Suprapubic skin (tissue), 4 donors: ENCODE results near the gene AGFG2. TPM values are rescaled to one million over a fixed set of nuclear protein-coding genes. Genes with fewer than 3 reads are reported as not detected.

Source experiments
- DNase-seq, 2 donors: peaks; one replicate each; pipeline ENCODE4 v3.0.0-alpha.2; 2019; ENCODE audit warnings: low spot score in 2 of 2
- H3K27ac ChIP-seq: fragments of 200-600 bp; sonication (generic); one replicate; pipeline ENCODE4 v1.5.1; 2019
- H3K27me3 ChIP-seq: fragments of 200-600 bp; sonication (generic); one replicate; pipeline ENCODE4 v1.5.1; 2019
- H3K36me3 ChIP-seq: fragments of 200-600 bp; sonication (generic); one replicate; pipeline ENCODE4 v1.5.1; 2019
- H3K4me1 ChIP-seq: fragments of 200-600 bp; sonication (generic); one replicate; pipeline ENCODE4 v1.5.1; 2019
- H3K4me3 ChIP-seq: fragments of 200-600 bp; sonication (generic); one replicate; pipeline ENCODE4 v1.5.1; 2019; ENCODE audit warnings: mild to moderate bottlenecking
- H3K9me3 ChIP-seq: fragments of 200-600 bp; sonication (generic); one replicate; pipeline ENCODE4 v1.5.1; 2019
- EP300 ChIP-seq: sonication (generic); formaldehyde crosslinking; IDR thresholded peaks from one replicate; pipeline ENCODE4 v1.6.1; 2017; ENCODE audit warnings: antibody characterized with exemption
- POLR2A ChIP-seq, 2 donors: fragments of 450-650 bp; IDR thresholded peaks; one replicate each; pipeline ENCODE4 v1.6.1; 2017; ENCODE audit warnings: antibody characterized with exemption in 2 of 2, mild to moderate bottlenecking in 2 of 2, moderate library complexity in 2 of 2
- POLR2AphosphoS5 ChIP-seq, 3 donors: sonication (generic); formaldehyde crosslinking; IDR thresholded peaks; one replicate each; pipeline ENCODE4 v1.6.1; 2017; ENCODE audit warnings: antibody characterized with exemption in 3 of 3
- WGBS: methylation state at CpG from one replicate; pipeline ENCODE4 v1.1.5; 2018; 5-methylcytosine and 5-hydroxymethylcytosine counted together
- total RNA-seq, 4 donors: library from RNA; depleted of rRNA; stranded (reverse); fragments of >200 nt; gene quantifications; one replicate each; pipeline ENCODE4 v1.1.0, GENCODE V29; 2016
- TF ChIP-seq, protein P1 (sequence below), 2 donors: fragments of 200-600 bp in 1 of 2; fragments of 450-650 bp in 1 of 2; sonication (generic) in 1 of 2; IDR thresholded peaks; one replicate each; pipeline ENCODE4 v1.5.1; 2016 to 2019; ENCODE audit warnings: antibody characterized with exemption in 2 of 2, mild to moderate bottlenecking in 1 of 2, moderate library complexity in 1 of 2

Gene AGFG2
- total RNA-seq, 4 donors from 2014 or later: 46.6 to 63.4 (median 52.9) TPM

DNA sequence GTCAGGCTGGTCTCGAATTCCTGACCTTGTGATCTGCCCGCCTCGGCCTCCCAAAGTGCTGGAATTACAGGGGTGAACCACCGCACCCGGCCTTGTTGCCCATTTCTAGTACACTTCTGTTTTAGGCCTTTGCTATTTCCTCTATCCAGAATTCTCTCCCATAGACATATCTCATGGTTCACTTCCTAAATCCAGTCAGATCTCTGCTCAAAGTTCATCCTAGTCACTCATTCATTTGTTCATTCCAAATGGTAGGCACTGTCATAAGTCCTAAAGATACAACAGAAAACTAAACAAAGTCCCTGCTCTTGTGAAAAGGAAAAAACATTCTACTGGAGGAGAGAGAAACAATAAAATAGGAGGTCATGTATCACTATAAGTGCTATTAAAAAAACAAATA, 71.0 kb downstream of the AGFG2 start:
- H3K4me1 ChIP-seq: peaks cover 26% of the 10 kb centered on the region
- TF ChIP-seq POLR2A (IDR thresholded peaks at IDR 0.05) (no peak), EP300 (no peak)
- H3K4me3 ChIP-seq: no peak overlapping the region
- no peaks in the 10 kb centered on the region for H3K9me3 ChIP-seq
- 95% methylated on average over 5 of the region's 5 CpGs for WGBS
- DNase-seq: no peak
- no peaks in the 10 kb centered on the region for H3K36me3 ChIP-seq
- no peak overlapping the region for H3K27ac ChIP-seq
- H3K27me3 ChIP-seq: no peaks in the 10 kb centered on the region

DNA sequence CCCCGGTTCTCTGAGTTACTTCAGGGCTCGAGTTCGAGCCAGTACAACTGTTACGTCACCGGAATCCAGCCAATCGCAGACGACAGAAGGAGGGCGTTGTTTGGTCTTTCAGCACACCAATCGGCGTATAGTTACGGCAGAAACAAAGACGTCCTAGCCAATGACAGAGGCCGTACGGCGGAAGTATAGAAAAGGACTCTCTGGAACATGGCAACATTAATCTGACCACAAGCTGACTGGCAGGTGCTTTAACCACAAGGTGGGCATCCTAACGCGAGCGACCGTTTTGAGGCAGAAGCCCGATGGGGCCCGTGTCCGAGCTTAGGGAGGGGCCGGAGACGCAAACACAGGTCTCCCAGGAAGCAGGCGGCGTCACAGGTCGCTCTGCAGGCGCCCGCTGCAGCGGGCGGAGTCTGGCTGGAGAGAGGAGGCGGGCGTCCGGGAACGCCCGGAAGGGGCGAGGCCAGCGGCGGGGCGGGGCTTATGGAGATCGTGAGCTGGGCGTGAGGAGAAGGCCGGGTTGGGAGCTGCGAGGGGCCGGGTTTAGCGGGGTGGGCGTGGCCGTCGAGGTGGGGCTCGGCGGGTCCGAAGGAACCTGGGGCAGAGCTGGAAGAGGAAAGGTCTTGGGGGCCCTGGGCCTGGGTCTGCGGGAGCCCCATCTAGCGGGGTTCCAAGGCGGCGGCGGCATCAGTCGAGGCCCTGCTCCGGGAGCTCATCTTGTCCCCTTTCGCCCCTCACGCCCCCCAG, 73.2 kb downstream of the AGFG2 start, which contains the start of gene MOSPD3:
MOSPD3 (plus strand) TSS at position 558 of the 747 bp plus-strand sequence. CDS start 252 bp downstream, outside the sequence.
- peak within 1 kb of the TSS; percentile 90 for H3K4me3 ChIP-seq
- H3K9me3 ChIP-seq: no peaks in the 10 kb centered on the region
- H3K27ac ChIP-seq: peak within 1 kb of the TSS; percentile 91
- peaks cover 17% of the 10 kb centered on the region for H3K4me1 ChIP-seq
- H3K27me3 ChIP-seq: no peaks in the 10 kb centered on the region
- H3K36me3 ChIP-seq: no peaks in the 10 kb centered on the region
- peak; percentile 99 to 100 for DNase-seq
- TF ChIP-seq, protein P1, sequence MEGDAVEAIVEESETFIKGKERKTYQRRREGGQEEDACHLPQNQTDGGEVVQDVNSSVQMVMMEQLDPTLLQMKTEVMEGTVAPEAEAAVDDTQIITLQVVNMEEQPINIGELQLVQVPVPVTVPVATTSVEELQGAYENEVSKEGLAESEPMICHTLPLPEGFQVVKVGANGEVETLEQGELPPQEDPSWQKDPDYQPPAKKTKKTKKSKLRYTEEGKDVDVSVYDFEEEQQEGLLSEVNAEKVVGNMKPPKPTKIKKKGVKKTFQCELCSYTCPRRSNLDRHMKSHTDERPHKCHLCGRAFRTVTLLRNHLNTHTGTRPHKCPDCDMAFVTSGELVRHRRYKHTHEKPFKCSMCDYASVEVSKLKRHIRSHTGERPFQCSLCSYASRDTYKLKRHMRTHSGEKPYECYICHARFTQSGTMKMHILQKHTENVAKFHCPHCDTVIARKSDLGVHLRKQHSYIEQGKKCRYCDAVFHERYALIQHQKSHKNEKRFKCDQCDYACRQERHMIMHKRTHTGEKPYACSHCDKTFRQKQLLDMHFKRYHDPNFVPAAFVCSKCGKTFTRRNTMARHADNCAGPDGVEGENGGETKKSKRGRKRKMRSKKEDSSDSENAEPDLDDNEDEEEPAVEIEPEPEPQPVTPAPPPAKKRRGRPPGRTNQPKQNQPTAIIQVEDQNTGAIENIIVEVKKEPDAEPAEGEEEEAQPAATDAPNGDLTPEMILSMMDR (IDR thresholded peaks at IDR 0.05): no peak
- TF ChIP-seq POLR2A (IDR thresholded peaks at IDR 0.05): peak in 1 of 2 donors; percentile 83
- TF ChIP-seq POLR2AphosphoS5 (IDR thresholded peaks at IDR 0.05): peak; percentile 37 to 97 (median 88)
- TF ChIP-seq EP300: no peak
- 1% methylated on average over 41 of the region's 61 CpGs for WGBS

DNA sequence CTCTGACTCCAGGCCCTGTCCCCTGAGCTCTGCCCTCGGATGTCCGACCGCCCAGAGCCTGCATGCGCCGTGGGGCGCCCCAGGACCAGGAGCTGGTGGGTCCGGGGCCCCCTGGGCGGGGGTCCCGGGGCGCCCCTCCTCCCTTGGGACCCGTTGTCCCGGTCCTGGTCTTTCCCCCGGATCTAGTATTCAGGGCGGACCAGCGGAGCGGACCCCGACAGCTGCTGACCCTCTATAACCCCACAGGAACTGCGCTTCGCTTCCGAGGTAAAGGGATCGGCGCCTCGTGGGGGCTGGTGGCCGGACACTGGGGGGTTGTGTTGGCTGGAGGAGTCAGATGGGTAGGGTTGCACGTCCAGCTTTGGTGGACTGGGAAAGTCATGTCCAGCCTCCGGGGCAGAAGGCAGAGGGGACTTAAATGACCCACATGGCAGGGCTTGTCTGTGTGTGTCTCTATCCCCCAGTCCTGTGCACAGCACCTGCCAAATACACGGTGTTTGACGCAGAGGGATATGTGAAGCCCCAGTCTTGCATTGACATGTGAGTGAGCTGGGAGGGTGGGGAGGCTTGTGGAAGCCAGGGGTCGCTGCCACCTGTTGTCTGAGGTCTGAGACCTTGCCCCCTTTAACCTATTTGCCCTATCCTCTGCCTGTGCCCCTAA, 73.9 kb downstream of the AGFG2 start:
- TF ChIP-seq, protein P1 (IDR thresholded peaks at IDR 0.05): no peak
- TF ChIP-seq EP300 (no peak), POLR2A (IDR thresholded peaks at IDR 0.05) (no peak), POLR2AphosphoS5 (IDR thresholded peaks at IDR 0.05) (no peak)
- Histone ChIP-seq H3K27ac (peak overlapping the region; percentile 91), H3K4me3 (peak overlapping the region; percentile 90), H3K36me3 (no peaks in the 10 kb centered on the region), H3K4me1 (peaks cover 17% of the 10 kb centered on the region), H3K9me3 (no peaks in the 10 kb centered on the region), H3K27me3 (no peaks in the 10 kb centered on the region)
- no peak for DNase-seq
- 0% methylated on average over 1 of the region's 29 CpGs for WGBS

DNA sequence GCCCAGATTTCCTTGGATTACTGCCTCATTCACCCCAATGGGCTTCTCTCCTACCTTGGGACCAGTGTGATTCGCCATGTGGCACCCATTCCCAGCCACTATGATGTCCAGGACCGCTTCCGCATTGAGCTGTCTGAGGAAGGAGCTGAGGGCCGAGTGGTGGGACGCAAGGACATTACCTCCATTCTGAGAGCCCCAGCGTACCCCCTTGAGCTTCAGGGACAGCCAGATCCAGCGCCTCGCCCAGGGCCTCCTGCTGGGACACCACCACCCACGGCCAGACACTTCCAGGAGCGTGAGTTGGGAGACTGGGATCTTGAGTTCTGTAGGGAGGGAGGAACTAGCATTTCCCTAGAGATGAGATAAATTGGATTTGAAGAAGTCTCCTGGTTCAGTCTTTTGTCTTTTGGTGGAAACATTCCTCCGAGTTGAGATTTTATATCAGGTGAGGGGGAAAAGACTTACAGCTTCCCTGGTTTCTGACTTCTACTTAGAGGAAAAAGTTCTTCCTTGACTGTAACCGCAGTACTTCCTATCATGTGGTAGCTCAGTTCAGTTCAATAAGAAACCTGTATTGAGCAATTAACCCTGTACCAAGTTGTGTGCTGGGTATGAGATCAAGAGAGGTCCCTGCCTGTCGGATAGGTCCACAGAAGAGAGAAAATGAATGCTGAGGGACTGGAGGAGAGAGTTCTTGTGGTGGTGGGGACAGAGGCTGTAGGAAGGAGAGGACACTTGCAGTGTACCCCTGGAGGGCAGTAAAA, 74.6 kb downstream of the AGFG2 start:
- Histone ChIP-seq H3K36me3 (no peaks in the 10 kb centered on the region), H3K27me3 (no peaks in the 10 kb centered on the region), H3K9me3 (no peaks in the 10 kb centered on the region), H3K27ac (no peak overlapping the region), H3K4me1 (peaks cover 17% of the 10 kb centered on the region), H3K4me3 (peak overlapping the region; percentile 90)
- 82% methylated on average over 5 of the region's 13 CpGs for WGBS
- no peak for DNase-seq
- TF ChIP-seq POLR2A (IDR thresholded peaks at IDR 0.05) (no peak), POLR2AphosphoS5 (IDR thresholded peaks at IDR 0.05) (no peak), EP300 (no peak)
- TF ChIP-seq, protein P1 (IDR thresholded peaks at IDR 0.05): no peak

DNA sequence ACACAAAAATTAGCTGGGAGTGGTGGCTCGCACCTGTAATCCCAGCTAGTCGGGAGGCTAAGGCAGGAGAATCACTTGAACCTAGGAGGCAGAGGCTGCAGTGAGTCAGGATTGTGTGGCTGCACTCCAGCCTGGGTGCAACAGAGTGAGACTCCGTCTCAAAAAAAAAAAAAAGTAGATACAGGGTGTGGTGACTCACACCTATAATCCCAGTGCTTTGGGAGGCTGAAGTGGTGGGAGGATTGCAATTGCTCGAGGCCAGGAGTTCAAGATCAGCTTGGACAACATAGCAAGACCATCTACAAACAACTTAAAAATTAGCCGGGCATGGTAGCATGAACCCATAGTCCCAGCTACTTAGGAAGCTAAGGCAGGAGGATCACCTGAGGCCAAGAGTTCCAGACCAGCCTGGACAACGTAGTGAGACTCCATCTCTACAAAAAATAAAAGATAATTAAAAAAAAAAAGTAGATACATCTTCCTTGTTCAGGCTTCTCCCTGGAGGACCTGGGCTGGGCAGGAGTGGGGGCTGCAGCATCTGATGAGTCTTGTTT, 75.4 kb downstream of the AGFG2 start:
- Histone ChIP-seq H3K36me3 (no peaks in the 10 kb centered on the region), H3K27me3 (no peaks in the 10 kb centered on the region), H3K9me3 (no peaks in the 10 kb centered on the region), H3K4me1 (peaks cover 17% of the 10 kb centered on the region), H3K27ac (no peak overlapping the region), H3K4me3 (no peak overlapping the region)
- TF ChIP-seq POLR2AphosphoS5 (IDR thresholded peaks at IDR 0.05): no peak
- TF ChIP-seq, protein P1 (IDR thresholded peaks at IDR 0.05): no peak
- no peak for TF ChIP-seq EP300
- no peak for TF ChIP-seq POLR2A (IDR thresholded peaks at IDR 0.05)
- DNase-seq: no peak
- 82% methylated on average over 6 of the region's 6 CpGs for WGBS
